Esophagus (tissue), 2 donors: ENCODE data around the gene SNX9. TPM values are rescaled to one million over a fixed set of nuclear protein-coding genes. Genes with fewer than 3 reads are reported as not detected.
A peak's percentile ranks its signal among the peaks of the same experiment; 100 is the strongest.

ENCODE experiments used
- H3K27ac ChIP-seq, 2 donors: one replicate each; pipeline ENCODE4 v1.5.1; 2013; ENCODE audit warnings: low read depth in 2 of 2, mild to moderate bottlenecking in 2 of 2, inconsistent platforms in 1 of 2, low read length in 1 of 2, moderate library complexity in 1 of 2
- H3K27me3 ChIP-seq, 2 donors: one replicate each; pipeline ENCODE4 v1.6.1; 2013; ENCODE audit warnings: low read length in 2 of 2, control low read depth in 1 of 2, mild to moderate bottlenecking in 1 of 2; ENCODE audit not compliant: insufficient read depth in 2 of 2, control insufficient read depth in 1 of 2
- H3K36me3 ChIP-seq, 2 donors: one replicate each; pipeline ENCODE4 v1.6.1; 2013; ENCODE audit warnings: low read length in 1 of 2; ENCODE audit not compliant: control insufficient read depth in 2 of 2, insufficient read depth in 2 of 2
- H3K4me1 ChIP-seq, 2 donors: one replicate each; pipeline ENCODE4 v1.6.1; 2013; ENCODE audit warnings: low read length in 1 of 2; ENCODE audit not compliant: control insufficient read depth in 2 of 2, insufficient read depth in 2 of 2
- H3K4me3 ChIP-seq, 2 donors: one replicate each; pipeline ENCODE4 v1.5.1; 2013; ENCODE audit warnings: low read length in 2 of 2, mild to moderate bottlenecking in 2 of 2, low read depth in 1 of 2, moderate library complexity in 1 of 2
- H3K9me3 ChIP-seq, 2 donors: one replicate each; pipeline ENCODE4 v1.6.1; 2013; ENCODE audit warnings: mild to moderate bottlenecking in 2 of 2, low read depth in 1 of 2, low read length in 1 of 2, moderate library complexity in 1 of 2; ENCODE audit not compliant: control insufficient read depth in 2 of 2, insufficient read depth in 1 of 2
- WGBS, 2 donors: extraction: QIAGEN DNeasy Blood & Tissue Kit; methylation state at CpG; one replicate each; pipeline ENCODE4 v1.1.7; 2013; 5-methylcytosine and 5-hydroxymethylcytosine counted together
- polyA plus RNA-seq, 2 donors: library from polyadenylated mRNA; stranded (reverse); fragments of 200-250 nt; gene quantifications; one replicate each; pipeline ENCODE4 v1.2.3, GENCODE V29; 2013
- donor health status: healthy with polysubstance abuse.
- donor health status: Bipolar disorder and iron deficiency.

The SNX9 gene
- polyA plus RNA-seq, 2 donors: 27.8 to 78.0 TPM

DNA sequence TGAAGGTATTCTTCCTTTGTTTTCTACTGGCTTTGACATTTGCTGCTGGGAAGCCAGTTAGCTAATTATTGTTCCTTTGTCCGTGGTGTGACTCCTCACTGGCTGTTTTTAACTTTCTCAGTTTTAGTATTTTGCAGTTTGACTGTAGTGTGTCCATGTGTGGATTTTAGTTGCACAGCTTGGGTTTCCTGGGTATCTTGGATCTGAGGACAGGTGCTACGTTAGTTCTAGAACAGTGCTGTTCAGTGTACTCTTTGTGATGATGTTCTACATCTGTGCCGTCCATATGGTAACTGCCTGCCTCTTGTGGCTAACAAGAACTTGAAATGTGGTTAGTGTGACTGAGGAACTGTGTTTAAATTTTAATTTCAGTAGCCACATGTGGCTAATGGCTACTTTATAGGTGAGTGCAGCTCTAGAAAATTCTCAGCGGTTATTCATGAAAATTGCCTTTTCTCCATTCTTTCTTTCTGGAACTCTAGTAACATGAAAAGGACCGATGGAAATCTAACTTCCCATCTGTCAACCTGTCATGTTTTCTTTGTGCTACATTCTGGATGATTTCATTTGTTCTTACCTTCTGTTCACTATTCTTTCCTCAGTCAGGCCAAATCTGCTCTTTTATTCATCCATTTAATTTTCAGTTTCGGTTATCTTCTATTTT lies 7.4 kb downstream of the SNX9 start:
- Histone ChIP-seq H3K27ac (no peak overlapping the region), H3K4me1 (peaks cover 3 to 4% of the 10 kb centered on the region in 2 donors)

DNA sequence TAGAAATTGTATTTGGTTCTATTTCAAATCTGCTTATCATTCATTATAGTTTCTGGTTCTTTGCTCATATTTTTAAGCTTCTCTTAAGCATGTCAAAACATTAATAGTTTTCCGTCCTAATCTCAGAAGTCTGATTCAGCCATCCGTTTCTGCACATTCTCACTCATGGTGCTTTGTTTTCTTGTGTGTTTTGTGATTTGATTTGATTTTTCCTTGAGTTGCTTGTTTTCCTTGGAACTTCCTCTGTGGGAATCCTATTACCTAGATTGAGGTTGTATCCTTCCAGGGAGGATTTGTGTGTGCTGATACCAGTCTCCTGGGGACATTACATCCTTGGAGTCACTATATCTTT lies 7.9 kb downstream of the SNX9 start:
- 76 to 81% methylated on average over 2 of the region's 2 CpGs for WGBS, 2 donors
- no peaks in the 10 kb centered on the region for H3K9me3 ChIP-seq
- H3K36me3 ChIP-seq: peaks cover 0 to 2% of the 10 kb centered on the region in 2 donors
- H3K4me1 ChIP-seq: peaks cover 3 to 4% of the 10 kb centered on the region in 2 donors
- H3K27ac ChIP-seq: no peak overlapping the region
- no peaks in the 10 kb centered on the region for H3K27me3 ChIP-seq
- peak overlapping the region in 1 of 2 donors; percentile 11 for H3K4me3 ChIP-seq

More for the DNA sequence above, 7.4 kb downstream of the SNX9 start:
- WGBS, 2 donors: 73 to 77% methylated on average over 6 of the region's 6 CpGs
- no peaks in the 10 kb centered on the region for H3K27me3 ChIP-seq
- H3K36me3 ChIP-seq: peaks cover 0 to 2% of the 10 kb centered on the region in 2 donors
- H3K4me3 ChIP-seq: no peak overlapping the region
- no peaks in the 10 kb centered on the region for H3K9me3 ChIP-seq

DNA sequence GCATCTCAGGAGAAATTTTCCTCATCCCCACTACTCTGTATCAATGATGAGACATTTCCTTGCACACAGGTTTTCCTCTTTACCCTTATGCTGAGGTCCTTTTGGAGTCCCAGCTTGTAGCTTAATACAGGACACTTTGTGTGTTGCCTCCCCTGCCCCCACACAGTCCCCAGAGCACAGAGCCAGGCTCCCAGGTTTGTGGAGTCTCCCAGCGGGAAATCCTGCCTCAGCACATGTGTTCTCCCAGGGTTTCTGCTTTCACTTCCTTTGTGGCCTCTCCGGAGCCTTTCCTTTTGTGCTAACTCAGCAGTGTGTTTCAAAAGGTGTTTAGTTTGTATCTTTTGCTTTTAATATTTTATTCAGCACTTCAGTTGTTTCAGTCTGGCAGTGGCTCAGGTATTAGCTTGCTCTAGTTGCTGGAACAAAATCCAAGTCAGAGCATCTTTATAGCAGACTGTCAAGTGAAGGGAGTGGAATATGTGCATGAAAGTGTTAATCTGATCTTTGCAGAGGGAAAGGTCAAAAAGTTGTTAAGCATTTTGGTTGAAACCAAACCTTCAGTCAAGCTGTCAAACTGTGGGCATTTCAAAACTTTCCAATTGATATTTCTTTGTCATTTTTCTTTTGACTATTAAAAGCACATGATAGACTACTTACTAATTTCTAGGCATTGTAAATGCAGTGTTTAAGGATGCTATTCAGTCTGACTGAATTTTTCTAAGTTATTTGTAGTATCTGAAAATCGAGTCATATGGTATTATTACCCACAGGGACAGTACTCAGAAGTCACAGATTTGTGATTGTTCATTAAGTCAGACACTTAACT lies 8.6 kb downstream of the SNX9 start:
- H3K4me3 ChIP-seq: peak overlapping the region in 1 of 2 donors; percentile 11
- 52 to 57% methylated on average over 3 of the region's 3 CpGs for WGBS, 2 donors
- peaks cover 0 to 2% of the 10 kb centered on the region in 2 donors for H3K36me3 ChIP-seq
- H3K9me3 ChIP-seq: no peaks in the 10 kb centered on the region
- H3K27ac ChIP-seq: no peak overlapping the region
- no peaks in the 10 kb centered on the region for H3K27me3 ChIP-seq
- peaks cover 3 to 4% of the 10 kb centered on the region in 2 donors for H3K4me1 ChIP-seq

DNA sequence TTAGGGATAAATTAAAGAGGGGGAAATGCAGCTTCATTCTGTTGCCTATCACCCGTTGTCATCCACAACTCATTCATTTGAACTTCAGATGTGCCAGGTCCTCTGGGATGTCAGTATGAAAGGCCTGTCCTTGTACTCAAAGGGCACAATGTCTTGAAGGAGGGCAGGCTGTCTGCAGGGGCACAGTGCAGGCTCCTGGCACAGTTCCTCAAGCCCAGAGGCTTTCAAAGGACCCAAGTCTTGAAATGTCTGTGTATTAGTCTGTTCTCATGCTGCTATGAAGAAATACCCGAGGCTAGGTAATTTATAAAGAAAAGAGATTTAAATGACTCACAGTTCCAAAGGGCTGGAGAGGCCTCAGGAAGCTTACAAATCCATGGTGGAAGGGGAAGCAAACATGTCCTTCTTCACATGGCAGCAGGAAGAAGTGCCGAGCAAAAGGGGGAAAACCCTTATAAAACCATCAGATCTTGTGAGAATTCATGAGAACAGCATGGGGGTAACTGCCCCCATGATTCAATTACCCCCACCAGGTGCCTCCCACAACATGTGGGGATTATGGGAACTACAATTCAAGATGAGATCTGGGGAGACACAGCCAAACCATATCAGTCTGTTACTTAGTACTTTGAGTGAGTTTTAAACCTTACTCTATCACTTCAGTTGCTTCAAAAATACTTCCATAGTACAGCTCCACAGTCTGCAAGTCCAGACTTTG lies 9.4 kb downstream of the SNX9 start:
- H3K27me3 ChIP-seq: no peaks in the 10 kb centered on the region
- H3K4me1 ChIP-seq: peaks cover 3 to 4% of the 10 kb centered on the region in 2 donors

DNA sequence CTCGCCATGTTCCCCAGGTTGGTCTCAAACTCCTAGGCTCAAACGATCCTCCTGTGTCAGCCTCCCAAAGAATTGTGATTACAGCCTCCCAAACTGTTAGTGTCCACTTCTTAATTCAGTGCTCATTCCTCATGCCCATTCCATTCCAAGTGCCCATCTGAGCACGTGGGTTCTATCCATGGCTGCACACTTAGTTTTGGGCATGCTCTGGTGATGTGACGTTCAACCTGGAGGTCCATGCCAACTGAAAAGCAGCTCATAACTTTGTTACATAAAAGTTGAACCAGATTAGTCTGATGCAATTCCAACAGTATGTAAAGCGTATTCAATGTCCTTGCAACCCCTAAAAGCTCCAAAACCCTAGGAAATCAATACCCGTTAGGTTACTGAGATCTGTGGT lies 11.5 kb downstream of the SNX9 start:
- Histone ChIP-seq H3K27me3 (no peaks in the 10 kb centered on the region), H3K4me3 (no peak overlapping the region), H3K9me3 (no peaks in the 10 kb centered on the region), H3K4me1 (peaks cover 3 to 4% of the 10 kb centered on the region in 2 donors), H3K27ac (no peak overlapping the region), H3K36me3 (no peaks in the 10 kb centered on the region)
- WGBS, 2 donors: 88 to 93% methylated on average over 6 of the region's 6 CpGs

More for the DNA sequence above, 9.4 kb downstream of the SNX9 start:
- no peaks in the 10 kb centered on the region for H3K9me3 ChIP-seq
- peak overlapping the region in 1 of 2 donors; percentile 49 for H3K27ac ChIP-seq
- H3K36me3 ChIP-seq: peaks cover 0 to 2% of the 10 kb centered on the region in 2 donors
- peak overlapping the region in 1 of 2 donors; percentile 22 for H3K4me3 ChIP-seq
- WGBS, 2 donors: 46 to 66% methylated on average over 3 of the region's 3 CpGs

DNA sequence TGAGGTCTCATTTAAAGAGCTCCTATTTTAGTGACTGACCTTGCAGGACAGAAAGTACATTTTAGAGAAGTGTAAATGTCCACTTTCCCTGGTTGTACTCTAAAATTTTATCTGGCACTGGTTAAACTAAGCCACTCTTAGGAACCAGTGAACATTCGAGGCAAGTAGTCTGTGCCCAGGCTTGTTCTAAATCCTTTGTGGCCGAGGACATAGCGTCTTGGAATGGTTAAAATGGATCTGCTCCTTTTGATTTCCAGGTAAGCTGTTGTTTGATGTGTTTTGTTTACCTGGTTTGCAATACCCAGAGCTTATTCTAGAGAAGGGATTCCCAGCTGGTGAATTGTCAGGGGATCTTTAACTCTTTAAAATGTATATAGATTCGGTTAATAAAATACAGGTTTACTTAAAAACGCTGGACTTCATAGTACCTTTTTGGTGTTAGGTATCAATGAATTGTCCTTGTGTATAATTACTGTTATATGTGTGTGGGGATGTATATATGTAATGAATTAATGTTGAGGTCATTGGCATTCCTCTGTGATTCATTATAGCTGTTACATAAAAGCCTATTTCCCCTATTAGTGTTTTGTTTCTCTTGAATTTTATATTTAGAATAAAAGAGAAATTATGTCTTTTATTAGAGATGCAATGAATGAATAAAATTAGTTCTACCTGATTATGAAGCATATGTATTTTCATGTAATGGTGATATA lies 15.8 kb downstream of the SNX9 start:
- Histone ChIP-seq H3K4me1 (peaks cover 7 to 9% of the 10 kb centered on the region in 2 donors), H3K27ac (no peak overlapping the region), H3K4me3 (no peak overlapping the region), H3K9me3 (no peaks in the 10 kb centered on the region), H3K27me3 (no peaks in the 10 kb centered on the region), H3K36me3 (no peaks in the 10 kb centered on the region)
- WGBS, 2 donors: 51 to 65% methylated on average over 5 of the region's 5 CpGs

DNA sequence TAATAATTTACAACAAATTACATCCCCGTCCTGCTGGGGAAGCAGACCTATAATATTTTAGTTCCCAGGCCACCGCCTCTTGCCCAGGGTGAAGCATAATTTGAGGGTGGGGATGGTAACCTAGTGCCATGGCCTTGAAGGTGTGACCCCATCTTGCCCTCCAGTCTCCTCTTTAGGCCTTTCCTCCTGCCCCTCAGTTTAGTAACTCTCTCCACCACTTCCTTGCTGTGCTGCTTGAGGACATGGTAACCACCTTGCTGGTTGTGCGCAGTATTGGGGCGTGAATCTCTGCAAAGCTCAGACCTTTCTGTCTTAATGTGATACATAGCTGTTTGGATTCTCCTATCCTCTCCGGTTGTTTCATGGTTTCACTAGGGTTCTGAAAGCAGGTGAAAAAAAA lies 16.6 kb downstream of the SNX9 start:
- no peak overlapping the region for H3K27ac ChIP-seq
- peaks cover 0 to 2% of the 10 kb centered on the region in 2 donors for H3K36me3 ChIP-seq
- no peaks in the 10 kb centered on the region for H3K9me3 ChIP-seq
- 96% methylated on average over 5 of the region's 5 CpGs for WGBS, 2 donors
- no peaks in the 10 kb centered on the region for H3K27me3 ChIP-seq
- peaks cover 7% of the 10 kb centered on the region in 2 donors for H3K4me1 ChIP-seq
- no peak overlapping the region for H3K4me3 ChIP-seq

DNA sequence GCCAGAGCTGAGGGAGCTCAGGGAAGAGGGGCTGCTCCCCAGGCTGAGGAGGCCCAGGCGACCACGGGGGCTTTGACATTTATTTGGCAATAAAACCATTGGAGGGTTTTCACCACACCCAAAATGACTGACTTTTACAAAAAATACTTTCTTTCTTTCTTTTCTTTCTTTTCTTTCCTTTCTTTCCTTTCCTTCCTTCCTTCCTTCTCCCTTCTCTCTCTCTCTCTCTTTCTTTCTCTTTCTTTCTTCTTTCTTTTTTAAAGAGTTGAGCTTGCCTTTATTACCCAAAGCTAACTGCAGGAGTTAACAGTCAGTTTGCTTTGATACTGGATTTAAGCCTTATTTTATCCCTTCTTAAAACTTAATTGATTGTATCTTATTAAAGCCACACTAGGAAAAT lies 17.2 kb downstream of the SNX9 start:
- 74 to 82% methylated on average over 2 of the region's 2 CpGs for WGBS, 2 donors
- no peak overlapping the region for H3K27ac ChIP-seq
- no peaks in the 10 kb centered on the region for H3K27me3 ChIP-seq
- peaks cover 7% of the 10 kb centered on the region in 2 donors for H3K4me1 ChIP-seq
- peaks cover 0 to 2% of the 10 kb centered on the region in 2 donors for H3K36me3 ChIP-seq
- H3K4me3 ChIP-seq: no peak overlapping the region
- H3K9me3 ChIP-seq: no peaks in the 10 kb centered on the region

DNA sequence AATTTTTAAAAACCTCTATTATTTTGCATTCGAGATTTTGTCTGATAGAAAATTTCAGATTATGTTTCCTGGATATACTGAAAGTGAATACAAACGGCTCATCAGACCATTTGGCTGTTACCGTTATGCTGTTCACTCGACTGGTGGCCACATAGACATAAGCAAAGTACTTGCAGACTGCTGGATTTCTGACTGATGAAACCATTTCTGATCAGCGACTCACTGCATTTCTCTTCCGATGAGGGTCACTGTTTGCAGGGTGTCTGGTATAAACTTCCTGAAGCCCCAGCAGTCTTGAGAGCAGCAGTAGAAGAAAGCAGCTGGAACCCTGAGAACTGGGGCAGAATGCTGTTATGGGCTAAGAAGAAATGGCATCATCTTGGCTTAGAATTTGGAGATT lies 17.7 kb downstream of the SNX9 start:
- Histone ChIP-seq H3K9me3 (no peaks in the 10 kb centered on the region), H3K4me1 (peaks cover 7% of the 10 kb centered on the region in 2 donors), H3K36me3 (peaks cover 0 to 2% of the 10 kb centered on the region in 2 donors), H3K27me3 (no peaks in the 10 kb centered on the region), H3K4me3 (no peak overlapping the region), H3K27ac (no peak overlapping the region)
- 74 to 78% methylated on average over 6 of the region's 6 CpGs for WGBS, 2 donors
